Activated CD4-positive, alpha-beta T cell treated with anti-CD3 and anti-CD28 coated beads, Interleukin-2, amount 50 U/mL, for 4 hours (primary cell): ENCODE results near the gene IRX2.

Experiments
- DNase-seq, 2 experiments: peaks; one replicate each; pipeline ENCODE4 v3.0.0-alpha.2; 2020

Gene IRX2

DNA sequence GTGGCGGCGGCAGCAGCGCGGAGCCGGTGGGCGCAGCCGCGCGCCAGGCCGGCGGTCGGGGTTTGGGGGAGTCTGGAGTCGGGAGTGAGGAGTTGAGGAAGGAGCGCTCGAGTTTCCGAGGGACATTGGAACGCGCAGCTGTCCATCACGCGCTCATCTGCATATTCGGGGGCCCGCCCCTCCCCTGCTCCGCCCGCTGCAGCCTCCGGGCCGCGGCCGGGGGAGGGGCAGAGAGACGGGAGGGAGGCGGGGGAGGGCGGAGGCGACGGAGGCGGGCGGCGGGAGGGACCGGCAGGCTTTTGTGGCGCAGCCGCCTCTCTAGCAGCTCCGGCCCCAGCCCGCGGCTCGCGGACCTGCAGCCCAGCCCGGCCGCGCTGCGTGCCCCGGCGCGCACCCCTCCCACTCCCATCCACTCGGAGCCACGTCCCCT lies at the start of gene IRX2:
Gene IRX2 (minus strand): TSS at position 86 of the 430 bp plus-strand sequence. CDS start 264 bp downstream, outside the sequence.
- DNase-seq, result no peak

DNA sequence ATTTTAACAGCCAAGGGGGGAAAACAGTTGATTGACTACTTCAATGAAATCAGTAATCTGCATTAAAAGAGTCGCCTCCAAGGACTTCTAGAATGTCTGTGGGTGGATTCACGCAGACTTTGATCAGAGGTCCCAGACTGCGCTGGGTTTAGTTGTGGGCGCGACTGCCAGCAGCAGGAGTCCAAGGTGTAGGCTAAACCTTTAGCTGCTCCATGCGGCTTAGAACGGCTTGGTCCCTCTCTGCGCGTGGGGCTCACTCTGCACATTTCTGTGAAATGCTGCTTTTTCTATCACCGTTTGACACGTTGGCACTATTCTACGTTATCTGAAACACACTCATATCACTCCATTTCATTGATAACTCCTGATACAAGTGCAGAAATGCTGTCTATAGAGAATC lies 48.6 kb upstream of the IRX2 start:
- no peak for DNase-seq

DNA sequence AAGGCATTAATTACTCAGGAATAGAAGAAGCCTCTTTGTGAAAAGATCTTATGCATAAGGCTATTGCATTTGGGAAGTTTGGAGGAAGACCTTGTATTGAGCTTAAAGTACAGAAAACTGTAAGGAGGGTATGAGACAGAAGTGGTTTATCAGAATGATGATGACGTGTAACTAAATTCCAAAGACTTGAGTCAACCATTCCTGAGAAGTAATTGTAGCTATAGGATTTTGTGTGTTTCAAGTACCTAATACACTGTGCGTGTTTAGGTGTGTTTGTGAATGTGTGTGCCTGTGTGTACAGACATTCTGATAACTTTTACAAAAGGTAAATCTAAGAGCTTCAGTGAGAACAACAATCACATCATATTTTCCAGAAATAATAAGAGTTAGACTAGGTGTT lies 46.5 kb upstream of the IRX2 start:
- no peak for DNase-seq

- DNase-seq, result no peak
Observed at GRCh38 chr5:2797160-2797559, 45.7 kb upstream of the IRX2 start.

DNA sequence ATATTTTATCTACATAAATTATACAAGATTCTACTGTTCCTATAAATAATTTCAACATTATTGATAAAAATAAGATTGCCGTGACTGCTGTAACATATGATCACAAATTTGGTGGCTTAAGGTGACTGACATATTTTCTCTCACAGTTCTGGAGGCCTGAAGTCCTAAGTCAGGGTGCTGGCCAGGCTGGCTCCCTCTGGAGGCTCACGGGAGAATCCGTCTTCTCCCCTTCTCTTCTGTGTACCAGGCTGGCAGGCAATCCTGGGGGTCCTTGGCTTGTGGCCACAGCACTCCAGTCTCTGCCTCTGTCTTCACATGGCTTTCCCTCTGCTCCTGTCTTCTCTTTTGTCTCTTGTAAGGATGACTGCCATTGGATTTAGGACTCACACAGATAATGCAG lies 31.7 kb upstream of the IRX2 start:
- no peak for DNase-seq

DNA sequence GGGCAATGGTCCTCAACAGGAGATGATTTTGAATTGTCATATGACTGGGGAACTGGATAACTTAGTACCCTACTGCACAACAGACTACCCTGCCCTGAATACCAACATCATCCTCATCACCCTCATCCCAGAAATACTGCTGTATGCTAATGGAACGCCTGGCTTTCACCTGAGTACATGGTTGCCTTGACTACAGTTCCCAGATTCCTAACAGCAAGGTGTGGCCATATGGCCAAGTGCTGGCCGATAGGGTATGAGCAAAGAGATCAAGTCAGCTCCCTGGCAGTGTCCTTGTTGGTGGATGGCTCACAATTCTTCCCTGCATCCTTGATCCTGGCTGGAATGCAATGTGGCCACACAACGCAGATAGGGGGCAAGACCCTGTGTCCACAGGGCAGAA lies 31.2 kb upstream of the IRX2 start:
- no peak for DNase-seq

DNA sequence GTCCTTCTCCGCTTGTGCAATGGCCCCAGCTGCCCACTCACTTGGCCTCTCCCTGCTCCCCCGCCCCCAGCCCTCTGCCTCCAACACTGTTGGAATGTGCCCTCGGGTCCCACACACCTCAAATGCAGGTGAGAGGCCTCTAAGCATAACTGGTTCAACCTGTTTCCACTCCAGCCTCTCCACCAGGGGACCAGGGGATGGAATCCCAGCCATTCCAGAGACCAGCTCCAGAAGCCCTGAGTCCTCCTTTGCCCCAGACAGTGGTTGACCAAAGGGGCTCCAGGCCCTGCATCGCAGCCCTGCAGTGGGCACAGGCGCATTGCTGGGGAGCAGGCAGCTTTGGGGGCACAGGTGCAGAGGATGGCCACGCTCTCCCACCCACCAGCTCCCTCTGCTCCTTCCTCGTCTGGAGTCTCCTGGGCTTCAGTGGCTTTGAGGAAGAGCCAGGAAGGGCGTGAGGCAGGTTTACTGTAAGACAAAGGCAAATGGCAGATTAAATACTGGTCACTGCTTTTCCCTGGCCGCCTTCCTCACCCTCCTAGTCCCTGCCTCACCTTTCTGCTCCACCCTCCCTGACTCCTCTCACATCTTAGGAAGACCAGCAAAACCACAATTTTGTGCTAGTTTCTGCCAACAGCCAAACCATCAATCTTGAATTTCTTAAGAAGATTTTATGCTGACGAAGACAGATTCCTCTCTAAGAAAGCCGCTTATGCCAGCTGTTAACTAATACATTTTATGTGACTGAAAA lies 29.1 kb upstream of the IRX2 start:
- no peak for DNase-seq

- DNase-seq, result no peak
Observed at GRCh38 chr5:2779459-2779858, 28.0 kb upstream of the IRX2 start.

DNA sequence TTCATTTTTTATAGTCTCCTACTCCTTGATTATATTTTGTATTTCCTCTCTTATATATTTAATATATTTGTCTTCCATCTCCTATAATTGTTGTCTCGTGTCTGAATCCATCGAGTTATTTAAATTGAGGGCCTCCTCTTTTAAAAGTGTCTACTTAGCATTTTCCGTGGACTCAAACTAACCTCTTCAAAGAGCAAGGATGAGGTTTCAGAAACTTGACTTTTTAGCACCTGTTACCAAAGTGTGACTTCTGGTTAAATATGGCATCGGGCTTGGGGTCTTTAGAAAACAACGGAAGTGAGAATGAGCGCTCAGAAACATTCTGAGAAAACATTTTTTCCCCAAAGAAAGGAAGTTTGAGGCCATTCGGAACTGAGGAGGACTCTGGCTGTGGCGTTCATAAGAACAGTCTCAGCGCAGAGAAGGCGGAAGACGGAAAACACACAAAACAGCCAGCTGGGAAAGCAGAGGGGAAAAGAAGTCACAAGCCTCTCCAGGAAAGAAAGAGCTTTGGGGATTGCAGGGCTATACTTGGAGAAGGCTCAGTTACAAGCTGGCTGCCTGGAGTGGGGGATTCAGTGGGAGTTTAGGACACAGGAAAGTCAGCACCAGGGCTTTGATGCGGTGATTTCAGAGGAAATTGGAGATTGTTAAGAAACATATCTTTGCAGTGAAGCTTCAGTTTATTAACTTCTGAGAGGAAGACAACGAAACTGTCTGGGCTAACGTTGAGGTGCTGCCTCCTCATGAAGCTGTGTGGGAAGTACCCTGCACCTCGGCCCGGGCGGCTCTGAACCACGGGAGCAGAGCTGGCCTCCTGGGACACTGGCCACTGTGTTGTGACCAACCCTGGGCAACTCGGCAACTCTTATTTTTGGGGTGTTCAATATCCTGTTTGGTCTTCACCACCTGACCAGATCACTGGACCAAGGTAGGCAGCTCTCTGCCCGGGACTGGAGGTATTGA lies 25.1 kb upstream of the IRX2 start:
- DNase-seq, result no peak

- no peak for DNase-seq
Observed at GRCh38 chr5:2773327-2773726, 21.9 kb upstream of the IRX2 start.

- no peak for DNase-seq
Observed at GRCh38 chr5:2767089-2767488, 15.6 kb upstream of the IRX2 start.

DNA sequence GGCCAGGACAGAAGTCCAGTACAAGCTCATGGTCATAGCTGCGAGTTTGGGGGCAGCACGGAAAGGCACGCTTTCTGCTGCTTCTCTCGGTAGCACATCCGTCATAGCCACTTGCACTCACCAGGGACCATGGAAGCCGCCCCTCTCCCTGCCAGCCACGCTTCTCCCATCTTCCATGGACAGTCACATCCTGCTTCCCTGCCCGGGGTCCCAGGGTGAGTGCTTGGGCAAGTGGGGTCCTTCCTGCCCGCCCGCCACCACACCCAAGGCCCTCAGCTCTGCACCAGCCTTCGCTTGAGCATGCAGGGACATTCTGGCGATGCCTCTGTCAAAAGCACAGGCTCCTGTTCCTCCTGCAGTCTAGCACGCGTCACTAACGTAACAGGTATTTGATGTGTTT lies 13.1 kb upstream of the IRX2 start:
- DNase-seq, result no peak

- DNase-seq, result no peak
Observed at GRCh38 chr5:2763533-2763794, 12.0 kb upstream of the IRX2 start.

GRCh38 chr5:2762744-2763532 lies 11.5 kb upstream of the IRX2 start:
- no peak for DNase-seq

DNA sequence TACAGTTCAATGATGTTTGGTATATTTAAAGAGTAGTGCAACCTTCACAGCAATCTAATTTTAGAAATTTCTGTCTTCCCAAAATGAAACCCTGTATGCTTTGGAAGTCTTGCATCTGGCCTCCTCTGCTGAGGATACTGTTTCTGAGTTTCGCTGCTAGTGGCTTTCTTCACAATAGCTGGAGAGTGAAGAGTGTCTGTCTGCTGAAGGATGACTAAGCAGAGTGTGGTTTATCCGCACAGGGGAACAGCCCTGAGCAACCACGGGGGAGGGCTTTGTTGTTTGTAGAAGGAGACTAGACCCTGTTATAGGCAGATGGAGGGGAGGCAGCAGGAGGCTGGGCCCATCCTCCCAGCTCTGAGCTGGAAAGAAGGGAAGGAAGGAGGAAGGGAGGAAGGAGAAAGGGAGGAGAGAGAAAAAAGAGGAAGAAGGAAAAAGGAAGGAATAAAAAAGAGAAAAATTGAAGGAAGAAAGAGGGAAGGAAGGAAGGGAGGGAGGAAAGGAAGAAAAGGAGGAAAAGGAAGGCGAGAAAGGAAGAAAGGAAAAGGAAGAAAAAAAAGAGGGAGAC lies 10.5 kb upstream of the IRX2 start:
- DNase-seq, result no peak

GRCh38 chr5:2759696-2760461 lies 8.4 kb upstream of the IRX2 start:
- no peak for DNase-seq

GRCh38 chr5:2759091-2759490 lies 7.6 kb upstream of the IRX2 start:
- DNase-seq, result no peak

- no peak for DNase-seq
Observed at GRCh38 chr5:2758632-2759031, 7.2 kb upstream of the IRX2 start.

- no peak for DNase-seq
Observed at GRCh38 chr5:2757563-2758351, 6.3 kb upstream of the IRX2 start.

DNA sequence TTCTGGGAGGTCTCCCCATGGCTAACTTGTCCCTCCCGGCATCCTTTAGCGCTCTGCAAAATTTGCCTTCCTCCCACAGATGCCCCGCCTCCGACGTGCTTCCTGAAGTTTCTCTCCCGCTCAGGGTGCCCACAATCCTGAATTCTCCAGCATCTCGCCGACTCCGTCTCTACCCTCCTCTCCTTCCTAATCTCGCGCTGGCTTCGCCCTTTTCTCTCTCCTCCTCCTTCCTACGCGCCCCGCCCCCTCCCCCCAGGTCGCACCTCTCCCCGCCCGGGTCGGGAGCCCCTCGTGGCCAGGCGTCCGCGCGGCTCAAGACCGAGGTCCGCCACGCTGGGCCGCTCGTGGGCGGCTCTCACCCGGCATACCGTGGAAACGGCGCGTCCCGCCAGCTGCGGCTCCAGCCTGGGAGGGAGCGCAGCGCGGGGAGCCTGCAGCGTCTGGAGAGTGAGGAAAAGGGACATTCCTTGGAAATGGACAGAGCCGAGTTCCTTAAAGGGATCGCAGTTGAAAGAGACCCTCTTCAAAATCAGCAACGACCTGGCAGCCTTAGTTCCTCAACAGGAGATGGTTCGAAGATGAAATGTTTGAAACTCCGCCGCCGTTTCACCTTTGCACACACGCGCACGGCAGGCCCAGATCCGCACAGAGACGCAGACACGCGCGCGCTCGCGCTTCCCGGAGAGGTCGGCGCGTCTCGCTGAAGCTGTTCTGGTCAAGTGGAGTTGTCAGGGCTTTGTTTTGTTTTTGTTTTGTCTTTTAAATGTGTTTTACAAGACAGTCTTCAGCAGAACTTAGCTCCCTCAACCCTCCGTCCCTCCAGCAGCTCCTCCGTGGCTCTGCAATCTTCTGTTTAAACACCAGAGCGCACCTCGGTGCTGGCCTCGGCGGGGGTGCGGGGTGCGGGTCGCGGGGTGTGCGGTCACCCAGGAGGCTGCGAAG lies 5.0 kb upstream of the IRX2 start:
- no peak for DNase-seq
